ENCODE measurements around the gene SEC22A. TPM values are rescaled to one million over a fixed set of nuclear protein-coding genes. Genes with fewer than 3 reads are reported as not detected.

The SEC22A gene
- total RNA-seq, 1 experiment from 2014 or later = 42.3 TPM

DNA sequence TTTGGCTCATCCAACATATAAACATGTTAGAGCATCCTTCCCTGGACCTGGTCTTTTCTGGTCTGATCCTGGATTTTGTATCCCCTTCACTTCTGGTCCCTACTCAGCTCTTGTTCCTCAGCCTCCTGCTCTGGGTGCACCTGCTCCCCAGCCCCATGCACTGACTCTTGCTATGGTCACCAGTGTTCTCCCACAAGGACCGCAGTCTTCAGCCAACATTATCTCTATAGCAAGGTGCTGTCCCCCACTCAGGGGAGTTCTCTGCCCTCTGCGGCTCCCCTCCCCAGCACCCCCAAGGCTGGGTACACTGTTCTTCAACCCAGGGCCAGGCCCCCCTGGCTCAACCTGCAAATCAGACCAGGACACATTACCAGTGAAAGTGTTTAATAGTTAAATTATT, 80.2 kb downstream of the SEC22A start:
- in situ Hi-C loops (cut with HindIII; ENCODE audit: low pct_unique_long_range_greater_than_20kb, low sequenced_read_pairs) = no loop called here

DNA sequence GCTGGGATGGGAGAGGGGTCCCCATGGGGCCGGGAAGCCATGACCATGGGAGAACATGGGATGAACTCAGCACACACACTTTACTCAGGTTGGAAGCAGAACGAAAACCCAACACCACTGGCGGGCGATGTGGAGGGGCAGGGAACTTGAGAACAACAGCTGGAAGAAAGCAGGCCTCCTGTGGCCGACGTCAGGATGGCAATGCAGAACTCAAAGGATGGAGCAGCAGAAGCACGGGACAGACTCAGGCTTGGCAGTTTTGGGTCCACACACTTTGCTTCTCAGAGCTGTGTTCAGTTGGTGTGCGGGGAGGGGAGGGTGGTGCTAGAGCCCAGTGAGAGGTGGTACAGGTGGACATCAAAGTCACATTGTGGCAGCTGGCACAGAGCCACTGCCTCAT, 80.7 kb downstream of the SEC22A start:
- in situ Hi-C loops (cut with HindIII; ENCODE audit: low pct_unique_long_range_greater_than_20kb, low sequenced_read_pairs) = no loop called here

More for the DNA sequence above, 80.2 kb downstream of the SEC22A start:
- no peak for DNase-seq (ENCODE audit: low read depth, low spot score)

DNA sequence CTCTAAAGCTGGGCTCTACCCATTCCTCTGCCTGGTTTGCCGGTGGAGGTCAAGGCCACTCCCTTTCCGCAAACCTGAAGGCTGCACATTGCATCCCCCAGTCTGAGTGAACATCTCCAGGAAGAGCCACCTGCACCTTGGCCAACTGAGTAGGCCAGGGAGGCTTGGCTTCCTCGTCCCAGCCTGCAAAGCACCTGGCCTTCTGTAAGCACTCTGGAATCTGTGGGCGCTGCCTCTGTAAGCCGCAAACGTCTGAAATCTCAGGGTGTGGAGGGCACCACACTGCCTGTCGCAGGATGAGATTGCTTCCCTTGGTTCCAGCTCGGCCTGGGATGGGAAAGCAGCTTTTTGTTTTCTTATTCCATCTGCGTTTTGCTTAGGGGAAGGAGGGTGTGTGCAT, 81.3 kb downstream of the SEC22A start:
- no peak for DNase-seq (ENCODE audit: low read depth, low spot score)
- in situ Hi-C loops (cut with HindIII; ENCODE audit: low pct_unique_long_range_greater_than_20kb, low sequenced_read_pairs) = no loop called here

More for the DNA sequence above, 80.7 kb downstream of the SEC22A start:
- DNase-seq (ENCODE audit: low read depth, low spot score) = no peak

DNA sequence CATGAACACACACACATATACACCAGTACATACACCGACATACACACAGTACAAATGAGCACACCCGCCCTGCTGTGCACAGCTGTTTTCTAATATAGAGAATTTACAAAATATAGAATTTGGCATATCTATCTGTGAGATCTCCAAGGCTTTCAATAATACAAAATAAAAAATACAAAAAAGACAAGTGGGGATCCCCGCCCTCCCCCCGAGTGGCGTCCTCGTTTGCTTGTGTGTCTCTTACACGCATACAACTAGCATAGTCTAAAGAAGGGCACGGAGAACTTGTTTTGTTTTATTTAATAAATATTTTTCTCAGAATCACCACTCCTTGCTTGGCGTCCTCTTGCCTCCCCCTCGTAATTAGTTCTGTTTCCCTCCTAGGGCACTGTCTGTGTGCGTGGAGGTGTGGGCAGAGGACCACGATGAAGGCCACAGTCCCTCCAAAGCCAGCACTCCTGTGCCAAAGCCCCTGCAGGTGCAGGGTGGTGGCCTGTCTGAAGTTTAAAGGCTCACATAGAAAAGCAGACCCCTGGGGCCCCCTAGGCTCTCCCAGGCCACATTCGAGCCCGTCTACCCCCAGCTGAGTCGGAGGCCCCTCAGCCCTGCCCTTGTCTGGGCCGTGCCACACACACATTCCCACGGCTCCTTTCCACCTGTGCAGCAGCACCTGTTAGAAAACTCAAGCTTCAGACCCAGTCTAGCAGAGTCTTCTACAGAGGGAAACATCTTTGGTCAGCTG, 82.1 kb downstream of the SEC22A start:
- DNase-seq (ENCODE audit: low read depth, low spot score) = no peak
- in situ Hi-C loops (cut with HindIII; ENCODE audit: low pct_unique_long_range_greater_than_20kb, low sequenced_read_pairs) = no loop called here

DNA sequence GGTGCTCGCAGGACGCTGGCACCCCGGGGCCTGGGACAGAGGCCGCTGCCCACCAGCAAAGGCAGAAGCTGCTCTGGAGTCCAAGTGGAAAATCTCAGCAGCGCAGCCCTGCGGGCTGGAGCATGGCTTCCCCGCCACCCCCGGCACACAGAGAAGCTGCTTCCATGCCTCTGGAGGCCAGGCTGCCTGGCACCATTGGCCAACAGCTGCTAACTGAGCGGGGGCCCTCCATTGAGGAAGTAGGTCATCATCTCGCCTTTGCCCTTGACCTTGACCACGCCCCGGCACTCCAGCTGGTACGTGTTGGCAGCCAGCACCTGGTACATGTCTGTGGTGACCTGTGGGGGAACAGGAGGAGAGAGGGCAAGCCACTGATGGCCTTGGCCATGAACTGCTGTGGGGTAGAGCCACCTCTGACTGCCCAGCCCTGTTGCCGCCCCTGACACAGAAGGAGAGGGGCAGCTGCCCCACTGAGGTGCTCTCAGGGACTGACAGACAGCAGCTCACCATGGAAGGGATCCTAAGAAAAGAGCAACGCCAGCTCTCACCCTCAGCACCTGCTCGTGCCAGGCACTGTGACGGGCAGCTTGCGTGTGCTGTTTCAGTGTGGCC, 82.8 kb downstream of the SEC22A start:
- in situ Hi-C loops (cut with HindIII; ENCODE audit: low pct_unique_long_range_greater_than_20kb, low sequenced_read_pairs) = no loop called here
- no peak for DNase-seq (ENCODE audit: low read depth, low spot score)

DNA sequence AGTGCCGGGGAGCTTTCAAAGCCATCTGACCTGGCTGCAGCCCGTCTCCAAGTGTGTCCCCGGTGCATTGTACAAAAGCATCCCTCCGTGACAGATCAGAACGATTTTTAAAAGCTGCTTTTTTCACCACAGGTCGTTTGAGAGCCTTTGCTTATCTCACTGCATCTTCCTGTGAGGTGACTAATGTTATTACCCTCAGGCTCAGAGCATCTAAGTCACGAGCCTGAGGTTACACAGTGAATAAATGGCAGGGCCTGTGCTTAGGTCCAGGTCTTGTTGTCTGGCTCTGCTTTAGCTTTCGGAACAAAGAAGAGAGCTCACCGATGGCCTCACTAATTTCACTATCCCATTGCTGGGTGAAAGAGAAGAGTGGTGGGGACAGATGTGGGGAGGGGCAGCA, 83.3 kb downstream of the SEC22A start:
- in situ Hi-C loops (cut with HindIII; ENCODE audit: low pct_unique_long_range_greater_than_20kb, low sequenced_read_pairs) = no loop called here
- peak; percentile 37 for DNase-seq (ENCODE audit: low read depth, low spot score)

DNA sequence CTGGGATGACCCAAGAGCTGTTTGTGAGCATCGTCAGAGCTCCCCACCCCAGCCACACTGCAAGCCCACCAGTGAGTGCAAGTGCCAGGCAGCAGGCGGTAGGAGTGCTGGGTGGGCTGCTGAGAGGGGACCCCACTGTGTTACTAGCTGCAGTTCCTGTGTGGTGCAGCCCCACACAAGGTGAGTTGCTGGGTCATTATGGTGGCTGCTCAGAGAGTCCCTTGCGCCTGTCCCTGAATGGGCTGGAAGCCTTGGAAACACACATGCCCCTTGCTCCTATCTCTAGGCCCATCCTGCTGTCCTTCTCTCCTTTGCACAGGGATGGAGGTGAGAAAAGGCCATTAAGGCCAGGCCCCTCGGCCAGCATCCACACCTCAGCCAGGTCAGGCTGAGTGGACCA, 83.7 kb downstream of the SEC22A start:
- in situ Hi-C loops (cut with HindIII; ENCODE audit: low pct_unique_long_range_greater_than_20kb, low sequenced_read_pairs) = no loop called here
- no peak for DNase-seq (ENCODE audit: low read depth, low spot score)

DNA sequence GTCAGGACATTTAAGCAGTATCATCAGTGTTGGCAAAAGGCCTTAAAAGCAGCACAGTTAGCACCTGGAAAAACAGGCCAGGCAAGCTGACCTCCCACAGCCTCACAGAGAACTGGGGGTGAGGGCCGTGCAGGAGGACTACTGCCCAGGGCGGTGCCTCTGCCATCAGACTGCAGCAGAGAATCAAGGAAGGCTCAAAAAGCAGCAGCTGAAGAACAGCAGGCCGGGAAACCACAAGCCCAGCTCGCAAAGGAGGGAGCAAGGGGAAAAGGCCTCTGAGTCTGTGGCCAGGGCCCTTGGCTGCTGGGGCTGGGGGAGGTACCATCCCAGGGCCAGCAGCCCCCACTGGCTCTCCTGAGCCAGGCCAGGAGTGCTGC, 84.2 kb downstream of the SEC22A start:
- no peak for DNase-seq (ENCODE audit: low read depth, low spot score)
- in situ Hi-C loops (cut with HindIII; ENCODE audit: low pct_unique_long_range_greater_than_20kb, low sequenced_read_pairs) = no loop called here

DNA sequence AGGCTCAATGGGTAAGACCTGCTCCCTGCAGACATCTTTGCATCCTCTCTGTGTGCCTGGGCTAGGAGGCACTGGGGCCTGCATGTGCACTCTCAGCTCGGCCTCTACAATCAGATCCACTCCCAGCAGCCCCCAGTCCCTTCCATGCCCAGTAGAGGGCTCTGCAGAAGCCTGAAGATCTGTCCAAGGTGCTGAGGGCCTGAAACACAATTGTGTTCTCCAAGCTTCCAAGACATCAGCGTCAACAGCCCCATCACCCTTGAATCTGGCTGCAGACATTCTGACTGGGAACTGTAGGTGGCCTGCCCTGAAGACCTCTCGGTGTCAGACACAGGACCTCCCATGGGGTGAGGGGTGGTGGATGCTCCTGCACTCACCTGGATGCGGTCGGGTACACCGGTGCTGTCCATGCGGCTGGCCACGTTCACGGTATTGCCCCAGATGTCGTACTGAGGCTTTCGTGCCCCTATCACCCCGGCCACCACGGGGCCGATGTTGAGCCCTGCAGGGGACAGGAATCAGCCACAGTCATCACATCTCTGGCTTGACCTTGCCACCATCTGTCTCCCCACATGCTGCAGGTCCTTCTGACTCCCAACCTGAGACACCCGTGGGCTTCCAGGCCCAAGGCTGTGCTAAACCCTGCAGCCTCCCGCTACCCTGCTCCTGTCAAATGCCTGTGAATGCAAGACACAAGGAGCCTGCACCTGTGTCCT, 84.7 kb downstream of the SEC22A start:
- in situ Hi-C loops (cut with HindIII; ENCODE audit: low pct_unique_long_range_greater_than_20kb, low sequenced_read_pairs) = no loop called here
- DNase-seq (ENCODE audit: low read depth, low spot score) = peak; percentile 82

DNA sequence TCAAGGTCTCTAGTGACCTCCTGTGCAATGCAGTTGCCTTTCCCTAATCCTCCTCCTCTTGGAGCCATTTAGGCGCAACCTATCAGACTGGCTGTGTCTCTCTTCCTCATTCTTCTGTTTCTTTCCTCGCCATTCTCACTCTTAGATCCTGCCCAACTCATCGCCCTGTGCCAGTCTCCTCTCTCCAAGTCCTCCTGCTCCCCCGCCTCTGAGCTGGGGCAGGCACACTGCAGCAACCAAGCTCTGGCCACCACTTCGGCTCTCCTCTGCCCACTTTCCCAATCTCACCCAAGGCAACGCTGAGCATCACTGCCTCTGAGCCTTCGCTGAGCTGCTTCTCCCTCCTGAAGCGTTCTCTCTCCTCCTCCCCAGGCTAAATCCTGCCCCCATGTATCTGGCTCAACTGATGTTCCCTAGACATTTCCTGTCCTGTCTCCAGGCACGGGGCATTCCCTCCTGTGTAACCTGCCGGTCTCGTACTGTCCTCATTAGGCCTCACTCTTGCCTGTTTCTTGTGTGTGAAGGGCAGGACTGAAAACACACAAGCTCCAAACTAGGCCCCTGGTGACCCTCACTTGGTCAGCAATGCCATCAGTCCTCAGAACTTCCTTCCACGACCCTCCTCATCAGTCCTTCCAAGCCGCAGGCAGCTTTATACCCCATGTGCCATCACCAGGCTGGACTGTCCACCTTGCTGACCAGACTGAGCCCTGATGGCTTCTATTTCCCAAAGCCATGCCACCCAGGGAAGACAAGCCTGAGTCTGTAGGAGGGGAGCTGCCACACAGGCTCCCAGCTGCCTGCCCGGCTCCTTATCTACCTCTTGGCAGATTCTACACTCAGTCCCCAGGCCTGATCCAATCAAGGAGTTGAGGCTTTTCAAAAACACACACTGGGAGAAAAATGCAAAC, 85.6 kb downstream of the SEC22A start:
- no peak for DNase-seq (ENCODE audit: low read depth, low spot score)
- in situ Hi-C loops (cut with HindIII; ENCODE audit: low pct_unique_long_range_greater_than_20kb, low sequenced_read_pairs) = no loop called here

DNA sequence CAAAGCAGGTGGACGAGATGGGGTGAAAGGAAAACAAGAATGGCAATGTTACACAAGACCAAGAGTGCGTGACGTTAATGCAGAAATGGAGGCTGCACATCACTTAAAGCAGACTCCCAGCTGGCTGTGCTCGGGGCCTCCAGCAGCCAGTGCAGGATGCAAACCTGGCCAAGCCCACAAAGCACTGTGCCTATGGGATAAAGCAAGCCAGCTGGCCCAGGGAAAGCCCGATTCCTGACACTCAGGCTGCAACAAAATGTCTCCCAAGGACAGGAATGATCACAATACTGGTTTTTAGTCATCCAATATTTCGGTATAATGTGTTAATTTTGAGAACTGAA, 86.2 kb downstream of the SEC22A start:
- no peak for DNase-seq (ENCODE audit: low read depth, low spot score)
- in situ Hi-C loops (cut with HindIII; ENCODE audit: low pct_unique_long_range_greater_than_20kb, low sequenced_read_pairs) = no loop called here

DNA sequence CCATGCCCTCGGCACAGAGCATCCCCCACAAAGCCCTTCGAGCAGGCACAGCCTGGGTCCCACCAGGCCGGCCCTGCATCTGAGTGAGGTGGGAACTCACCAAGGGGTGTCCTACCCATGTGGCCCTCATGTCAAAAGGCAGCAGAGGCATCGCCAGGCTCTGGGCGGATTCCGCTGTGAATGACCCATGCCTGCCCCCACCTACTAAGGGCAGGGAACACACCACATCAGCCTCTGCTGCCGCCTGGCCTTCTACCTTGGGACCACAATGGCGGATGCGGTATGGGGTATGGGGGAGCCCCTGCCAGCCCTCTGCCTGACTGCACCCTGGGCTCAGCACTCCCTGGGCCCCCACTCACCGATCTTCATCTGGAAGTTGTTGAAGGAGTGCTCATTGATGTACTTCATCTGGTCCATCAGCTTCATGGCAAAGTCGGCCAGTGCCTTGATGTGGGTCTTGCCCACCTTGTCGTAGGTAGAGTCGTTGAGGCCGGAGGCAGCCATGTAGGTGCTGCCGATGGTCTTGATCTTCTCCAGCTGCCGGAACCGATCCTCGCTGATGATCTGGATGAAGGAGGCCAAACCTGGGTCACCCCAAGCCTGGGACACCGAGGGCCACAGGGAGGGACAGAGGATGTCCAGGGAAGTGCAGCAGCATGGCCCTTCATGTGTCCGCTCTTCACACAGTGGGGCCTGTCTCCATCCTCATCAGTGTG, 87.8 kb downstream of the SEC22A start:
- in situ Hi-C loops (cut with HindIII; ENCODE audit: low pct_unique_long_range_greater_than_20kb, low sequenced_read_pairs) = no loop called here
- no peak for DNase-seq (ENCODE audit: low read depth, low spot score)

DNA sequence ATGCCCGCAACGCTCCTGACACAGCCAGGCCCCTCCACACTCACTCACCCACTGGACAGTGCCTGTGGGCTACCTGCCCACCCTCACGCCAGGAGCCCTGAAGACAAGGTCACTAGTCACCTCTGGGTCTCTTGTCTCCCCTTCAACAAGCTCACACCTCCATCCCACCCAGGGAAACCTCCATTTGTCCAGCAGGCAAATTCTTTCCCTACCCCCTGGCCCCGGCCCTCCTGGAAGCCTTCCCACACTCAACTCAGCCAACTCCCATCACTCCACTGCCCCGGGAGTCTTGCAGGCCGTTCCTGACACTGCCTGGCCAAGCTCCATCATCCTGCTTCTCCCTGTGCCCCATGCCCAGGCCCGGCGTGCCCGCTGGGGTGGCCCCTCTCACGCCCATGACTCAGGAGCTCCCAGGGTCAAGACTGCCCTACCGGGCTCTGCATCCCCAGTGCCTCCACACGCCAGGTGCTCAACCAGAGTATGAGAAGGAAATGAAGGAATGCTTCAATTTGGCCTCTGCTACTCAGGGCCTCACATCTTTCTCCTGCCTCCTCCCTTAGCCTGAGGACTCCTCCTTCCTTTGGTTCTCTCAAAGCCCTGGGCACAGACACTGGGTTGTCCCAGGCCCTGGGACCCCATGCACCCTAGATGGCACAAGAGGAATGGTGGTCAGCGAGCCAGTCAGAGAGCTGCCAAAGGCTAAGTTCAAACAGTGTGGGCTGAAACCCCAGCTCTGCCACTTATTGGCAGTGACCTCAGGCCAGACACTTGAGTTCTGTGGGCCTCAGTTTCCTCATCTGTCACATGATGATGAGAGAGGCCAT, 88.6 kb downstream of the SEC22A start:
- in situ Hi-C loops (cut with HindIII; ENCODE audit: low pct_unique_long_range_greater_than_20kb, low sequenced_read_pairs) = no loop called here
- no peak for DNase-seq (ENCODE audit: low read depth, low spot score)

DNA sequence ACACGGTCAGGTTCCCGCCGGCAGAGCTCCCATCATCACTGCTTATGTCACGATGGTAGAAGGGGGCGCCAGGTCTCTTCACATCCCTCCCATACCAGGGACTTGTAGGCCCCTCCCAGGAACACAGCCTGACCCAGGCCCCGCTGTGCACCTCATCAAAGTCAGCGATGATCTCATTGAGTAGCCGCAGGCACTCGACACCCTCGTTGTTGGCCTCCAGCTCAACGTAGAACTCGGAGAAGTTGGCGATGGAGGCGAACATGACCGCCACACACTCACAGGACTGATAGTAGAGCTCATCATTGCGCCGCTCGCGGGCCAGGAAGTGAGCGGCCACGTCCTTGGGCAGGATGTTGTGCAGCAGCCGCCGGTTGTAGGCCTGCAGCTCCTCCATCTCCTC, 89.2 kb downstream of the SEC22A start:
- in situ Hi-C loops (cut with HindIII; ENCODE audit: low pct_unique_long_range_greater_than_20kb, low sequenced_read_pairs) = no loop called here
- no peak for DNase-seq (ENCODE audit: low read depth, low spot score)

DNA sequence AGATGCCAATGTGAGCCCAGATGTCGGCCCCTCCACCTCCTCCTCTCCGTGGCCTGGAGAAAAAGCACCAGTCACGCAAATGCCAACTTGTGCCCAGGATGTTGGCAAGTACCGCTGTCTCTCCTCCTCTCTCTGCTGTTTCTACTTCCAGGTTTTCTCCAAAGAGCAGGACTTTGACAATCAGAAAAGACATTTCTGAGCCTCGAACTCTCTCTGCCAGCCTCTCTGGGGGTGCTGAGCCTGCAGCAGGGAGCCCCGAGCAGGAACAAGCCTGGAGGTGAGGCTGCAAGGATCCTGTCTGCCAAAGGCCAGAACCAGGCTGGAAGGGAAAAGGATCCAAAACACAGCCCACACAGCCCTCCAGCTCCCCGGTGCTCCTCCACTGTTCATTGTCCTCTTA, 89.7 kb downstream of the SEC22A start:
- in situ Hi-C loops (cut with HindIII; ENCODE audit: low pct_unique_long_range_greater_than_20kb, low sequenced_read_pairs) = no loop called here
- DNase-seq (ENCODE audit: low read depth, low spot score) = no peak

DNA sequence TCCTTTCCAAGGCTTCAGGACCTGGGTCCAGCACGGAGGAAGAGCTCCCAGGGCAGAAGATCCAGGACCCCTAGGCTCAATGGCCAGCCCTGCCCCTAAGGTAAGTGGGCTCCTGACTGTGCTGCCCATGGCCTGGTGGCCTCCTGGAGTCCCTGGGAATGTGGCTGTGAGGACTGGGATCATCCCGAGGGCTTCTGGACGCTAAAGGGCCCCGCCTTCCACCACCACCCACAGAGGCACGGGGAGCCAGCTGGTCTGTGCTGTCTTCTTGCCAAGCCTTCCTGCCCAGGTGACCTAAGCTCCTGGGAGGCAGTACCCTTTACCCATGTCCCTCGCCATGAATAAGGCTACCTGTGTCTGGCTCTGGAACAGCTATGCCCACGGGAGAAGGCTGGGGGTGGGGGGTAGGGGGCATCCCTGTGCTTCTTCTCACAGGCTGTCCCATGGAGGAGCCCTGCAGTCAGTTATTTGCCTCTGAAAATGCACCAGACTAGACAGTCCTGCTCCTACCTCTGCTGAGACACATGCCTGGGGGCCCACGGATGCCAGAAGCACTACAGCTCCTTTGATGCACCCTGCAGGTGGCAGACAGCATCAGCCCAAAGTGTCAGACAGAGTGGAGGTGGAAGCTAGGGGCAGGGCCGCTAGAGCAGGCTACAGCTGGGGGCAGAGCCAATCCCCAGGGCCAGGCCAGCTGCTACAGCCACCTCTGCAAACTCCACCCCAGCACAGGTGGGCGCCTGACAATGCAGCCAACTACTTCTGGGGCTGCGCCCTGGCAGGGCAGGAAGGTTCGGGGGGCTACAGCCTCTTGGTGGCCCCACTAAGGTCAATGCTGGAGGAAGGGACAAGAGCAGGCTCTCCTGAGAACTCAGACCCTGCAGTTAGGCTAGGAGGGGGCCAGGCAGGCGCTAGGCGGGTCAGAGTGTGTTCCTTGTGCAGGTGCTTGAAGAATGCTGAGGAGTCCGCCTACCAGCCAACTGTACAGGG, 90.9 kb downstream of the SEC22A start:
- no peak for DNase-seq (ENCODE audit: low read depth, low spot score)
- in situ Hi-C loops (cut with HindIII; ENCODE audit: low pct_unique_long_range_greater_than_20kb, low sequenced_read_pairs) = no loop called here

All from SK-MEL-5 (cell line).